Glutamatergic neuron (in vitro differentiated cells): ENCODE data around the gene CBR3. TPM values are rescaled to one million over a fixed set of nuclear protein-coding genes. Genes with fewer than 3 reads are reported as not detected.
"Not testable (repeated sequence)": the region's sequence is repeated elsewhere in the genome, so short reads cannot be mapped to it uniquely, and the experiment has no call there.

Experiments
- DNase-seq: peaks from one replicate; pipeline ENCODE4 v3.0.0; 2022
- H3K27ac Mint-ChIP-seq: one replicate; pipeline ENCODE4 v1.8.0; 2020; ENCODE audit warnings: mild to moderate bottlenecking, mixed read lengths, inconsistent platforms; ENCODE audit not compliant: unreplicated experiment
- H3K27me3 Mint-ChIP-seq: one replicate; pipeline ENCODE4 v1.8.0; 2020; ENCODE audit warnings: mild to moderate bottlenecking, moderate library complexity, mixed read lengths, inconsistent platforms; ENCODE audit not compliant: unreplicated experiment
- H3K36me3 Mint-ChIP-seq: one replicate; pipeline ENCODE4 v1.8.0; 2020; ENCODE audit warnings: mild to moderate bottlenecking, mixed read lengths, inconsistent platforms; ENCODE audit not compliant: unreplicated experiment
- H3K4me1 Mint-ChIP-seq: one replicate; pipeline ENCODE4 v1.8.0; 2020; ENCODE audit warnings: mild to moderate bottlenecking, low read depth, mixed read lengths, inconsistent platforms; ENCODE audit not compliant: unreplicated experiment
- H3K4me3 Mint-ChIP-seq: one replicate; pipeline ENCODE4 v1.8.0; 2020; ENCODE audit warnings: mild to moderate bottlenecking, mixed read lengths, inconsistent platforms; ENCODE audit not compliant: unreplicated experiment
- H3K9me3 Mint-ChIP-seq: one replicate; pipeline ENCODE4 v1.8.0; 2020; ENCODE audit warnings: mild to moderate bottlenecking, moderate library complexity, mixed read lengths, inconsistent platforms; ENCODE audit not compliant: unreplicated experiment
- CTCF ChIP-seq: fragments of 200-600 bp; sonication (generic); IDR thresholded peaks from one replicate; pipeline ENCODE4 v1.5.0; 2021; ENCODE audit not compliant: partially characterized antibody, unreplicated experiment
- total RNA-seq: library from RNA; stranded (reverse); fragmentation: NEBNext Ultra II Directional; extraction: Animal tissue kit (Norgen Biotek cat#: 25700); gene quantifications from one replicate; pipeline ENCODE4 v1.2.1, GENCODE V29; 2021; ENCODE audit not compliant: unreplicated experiment

The CBR3 gene
- total RNA-seq, 1 donor from 2014 or later: not detected

DNA sequence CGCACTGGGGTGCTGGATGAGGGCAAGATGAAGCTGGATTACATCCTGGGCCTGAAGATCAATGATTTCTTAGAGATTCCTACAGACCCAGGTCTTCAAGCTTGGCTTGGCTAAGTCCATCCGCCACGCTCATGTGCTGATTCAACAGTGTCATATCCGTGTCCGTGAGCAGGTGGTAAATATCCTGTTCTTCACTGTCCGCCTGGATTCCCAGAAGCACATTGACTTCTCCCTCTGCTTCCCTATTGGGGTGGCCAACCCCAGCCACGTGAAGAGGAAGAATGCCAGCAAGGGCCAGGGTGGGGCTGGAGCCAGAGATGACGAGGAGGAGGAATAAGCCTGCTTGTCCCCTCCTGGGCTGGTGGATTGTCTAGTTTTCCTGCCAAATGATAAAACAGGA is 2.2 kb upstream of the CBR3 start:
- no peak overlapping the region for H3K4me3 Mint-ChIP-seq
- TF ChIP-seq CTCF: no peak
- H3K4me1 Mint-ChIP-seq: no peaks in the 10 kb centered on the region
- no peaks in the 10 kb centered on the region for H3K36me3 Mint-ChIP-seq
- H3K27ac Mint-ChIP-seq: no peak overlapping the region
- H3K27me3 Mint-ChIP-seq: peaks cover 10% of the 10 kb centered on the region
- H3K9me3 Mint-ChIP-seq: peaks cover 5% of the 10 kb centered on the region
- no peak for DNase-seq

GRCh38 chr21:36135391-36136102 is 668 bp downstream of the CBR3 start:
- no peaks in the 10 kb centered on the region for H3K4me1 Mint-ChIP-seq
- H3K36me3 Mint-ChIP-seq: no peaks in the 10 kb centered on the region
- H3K9me3 Mint-ChIP-seq: peaks cover 5% of the 10 kb centered on the region
- H3K27ac Mint-ChIP-seq: no peak overlapping the region
- no peak for TF ChIP-seq CTCF
- DNase-seq: peak; percentile 48
- peaks cover 10% of the 10 kb centered on the region for H3K27me3 Mint-ChIP-seq
- H3K4me3 Mint-ChIP-seq: peak overlapping the region; percentile 88

GRCh38 chr21:36139791-36140190 is 4.9 kb downstream of the CBR3 start:
- not testable (repeated sequence) for H3K4me3 Mint-ChIP-seq, H3K9me3 Mint-ChIP-seq, H3K27ac Mint-ChIP-seq, H3K4me1 Mint-ChIP-seq, DNase-seq, H3K27me3 Mint-ChIP-seq, H3K36me3 Mint-ChIP-seq

- Mint-ChIP-seq H3K4me3 (peak overlapping the region; percentile 2), H3K4me1 (peaks cover 2% of the 10 kb centered on the region), H3K27ac (peak overlapping the region; percentile 8), H3K36me3 (no peaks in the 10 kb centered on the region), H3K9me3 (peaks cover 2% of the 10 kb centered on the region), H3K27me3 (peaks cover 2% of the 10 kb centered on the region)
- DNase-seq: peak; percentile 70
- peak; percentile 94 for TF ChIP-seq CTCF
These were observed 6.6 kb downstream of the CBR3 start for GRCh38 chr21:36141513-36141925.

- DNase-seq, H3K4me1 Mint-ChIP-seq, H3K9me3 Mint-ChIP-seq, H3K4me3 Mint-ChIP-seq, H3K27ac Mint-ChIP-seq, H3K27me3 Mint-ChIP-seq, H3K36me3 Mint-ChIP-seq: not testable (repeated sequence)
These were observed 9.4 kb downstream of the CBR3 start for GRCh38 chr21:36144233-36144632.

GRCh38 chr21:36145259-36145658 is 10.4 kb downstream of the CBR3 start:
- Mint-ChIP-seq H3K4me3 (no peak overlapping the region), H3K27me3 (peaks cover 2% of the 10 kb centered on the region), H3K27ac (no peak overlapping the region), H3K9me3 (peaks cover 2% of the 10 kb centered on the region), H3K36me3 (no peaks in the 10 kb centered on the region), H3K4me1 (peaks cover 2% of the 10 kb centered on the region)
- TF ChIP-seq CTCF: no peak
- no peak for DNase-seq
